PC-9 (cell line): ENCODE measurements around the gene KIF5A. TPM values are rescaled to one million over a fixed set of nuclear protein-coding genes. Genes with fewer than 3 reads are reported as not detected.

ENCODE experiments used
- BruUV-seq: library from RNA; stranded (reverse); fragments of 400-500 nt; replicated peaks from 2 replicates; lab custom pipeline; 2021; lab: Mats Ljungman, UMichigan
- CTCF ChIA-PET: fragments of 300-600 bp; sonication (Branson Sonifier 250); formaldehyde crosslinking; loops from one replicate; lab custom pipeline; 2022; ENCODE audit warnings: antibody characterized with exemption; lab: Charles Lee
- POLR2A ChIA-PET: fragments of 300-600 bp; sonication (Branson Sonifier 250); formaldehyde crosslinking; loops from one replicate; lab custom pipeline; 2022; ENCODE audit warnings: antibody characterized with exemption; ENCODE audit not compliant: unreplicated experiment; lab: Charles Lee
- DNase-seq, 2 experiments: peaks; one replicate each; pipeline versions ENCODE4 v3.0.0 to v3.0.0-alpha.2; 2015 to 2022; ENCODE audit warnings: mixed read lengths in 1 of 2
- H2AFZ ChIP-seq: fragments of 200-600 bp; sonication (generic); 2 replicates; pipeline ENCODE4 v1.8.1; 2017; ENCODE audit warnings: antibody characterized with exemption
- H3F3A ChIP-seq: fragments of 200-600 bp; sonication (generic); 2 replicates; pipeline ENCODE4 v1.8.1; 2017; ENCODE audit warnings: antibody characterized with exemption, mild to moderate bottlenecking, low read depth; ENCODE audit not compliant: insufficient read depth
- H3K27ac ChIP-seq: fragments of 200-600 bp; sonication (generic); 2 replicates; pipeline ENCODE4 v1.6.1; 2016; ENCODE audit warnings: mixed run types
- H3K27me3 ChIP-seq: fragments of 200-600 bp; sonication (generic); 2 replicates; pipeline ENCODE4 v1.6.1; 2016; ENCODE audit warnings: low read depth, mixed run types; ENCODE audit not compliant: insufficient read depth
- H3K36me3 ChIP-seq: fragments of 200-600 bp; sonication (generic); 2 replicates; pipeline ENCODE4 v1.6.1; 2016; ENCODE audit warnings: low read depth, mixed run types
- H3K4me1 ChIP-seq: fragments of 200-600 bp; sonication (generic); replicated peaks from 2 replicates; pipeline ENCODE4 v1.6.1; 2016; ENCODE audit warnings: mixed run types; ENCODE audit not compliant: insufficient read depth
- H3K4me2 ChIP-seq: fragments of 200-600 bp; sonication (generic); 2 replicates; pipeline ENCODE4 v1.6.1; 2017; ENCODE audit warnings: mixed run types
- H3K4me3 ChIP-seq: fragments of 200-600 bp; sonication (generic); 2 replicates; pipeline ENCODE4 v1.6.1; 2016; ENCODE audit warnings: mixed run types
- H3K79me2 ChIP-seq: fragments of 200-600 bp; sonication (generic); 2 replicates; pipeline ENCODE4 v1.6.1; 2017; ENCODE audit warnings: low read depth, mixed run types
- H3K9me2 ChIP-seq: fragments of 200-600 bp; sonication (generic); 2 replicates; pipeline ENCODE4 v1.8.1; 2017; ENCODE audit warnings: mild to moderate bottlenecking; ENCODE audit not compliant: insufficient read depth
- H3K9me3 ChIP-seq: fragments of 200-600 bp; sonication (generic); 2 replicates; pipeline ENCODE4 v1.8.1; 2016; ENCODE audit warnings: low read depth; ENCODE audit not compliant: insufficient read depth
- H4K20me1 ChIP-seq: fragments of 200-600 bp; sonication (generic); 2 replicates; pipeline ENCODE4 v1.8.1; 2017; ENCODE audit not compliant: insufficient read depth
- CTCF ChIP-seq: fragments of 200-600 bp; sonication (generic); conservative IDR thresholded peaks from 2 replicates; pipeline ENCODE4 v1.6.1; 2017; ENCODE audit warnings: mixed run types, antibody characterized with exemption, mild to moderate bottlenecking, moderate library complexity
- EZH2 ChIP-seq: fragments of 200-600 bp; sonication (generic); IDR thresholded peaks from 2 replicates; pipeline ENCODE4 v1.8.0; 2017; ENCODE audit warnings: antibody characterized with exemption, low read depth
- intact Hi-C: fragments of 100-400 bp; cut with micrococcal nuclease; formaldehyde crosslinking; loops from one replicate; pipeline ENCODE4 v1.10.0; 2022; ENCODE audit not compliant: unreplicated experiment
- total RNA-seq: library from RNA; stranded (reverse); gene quantifications from 2 replicates; pipeline ENCODE4 v1.2.3, GENCODE V29; 2021

KIF5A gene
- total RNA-seq, 1 experiment from 2014 or later = 0.07 TPM

GRCh38 chr12:57541001-57541400 is 8.8 kb upstream of the KIF5A start:
- DNase-seq = no peak
- H2AFZ ChIP-seq = no peak overlapping the region
- no peaks in the 10 kb centered on the region for H3K9me2 ChIP-seq
- POLR2A ChIA-PET = interaction anchor here (0.6 kb wide), 1 partner anchor 327 kb away, joined by 3 read pairs; no protein-coding TSS in a partner anchor
- H3K27me3 ChIP-seq = no peaks in the 10 kb centered on the region
- CTCF ChIA-PET = no interaction called here
- intact Hi-C loops = no loop called here
- peaks cover 9% of the 10 kb centered on the region; the same call in 1 of the 2 replicates for H3F3A ChIP-seq
- peaks cover 20% of the 10 kb centered on the region for H3K79me2 ChIP-seq
- no peak for TF ChIP-seq CTCF
- no peak for TF ChIP-seq EZH2
- H3K4me1 ChIP-seq = peaks cover 8% of the 10 kb centered on the region
- no TSS peak for BruUV-seq
- H3K27ac ChIP-seq = no peak overlapping the region
- no peak overlapping the region for H3K4me2 ChIP-seq
- peaks cover 7% of the 10 kb centered on the region for H3K36me3 ChIP-seq
- peaks cover 10% of the 10 kb centered on the region; the same call in 1 of the 2 replicates for H4K20me1 ChIP-seq
- H3K9me3 ChIP-seq = no peaks in the 10 kb centered on the region
- no peak overlapping the region for H3K4me3 ChIP-seq

GRCh38 chr12:57541717-57542116 is 8.1 kb upstream of the KIF5A start:
- BruUV-seq = no TSS peak
- ChIA-PET POLR2A (no interaction called here), CTCF (no interaction called here)
- Histone ChIP-seq H3K9me2 (no peaks in the 10 kb centered on the region), H2AFZ (no peak overlapping the region), H3F3A (peaks cover 9% of the 10 kb centered on the region; the same call in 1 of the 2 replicates), H3K79me2 (peaks cover 27% of the 10 kb centered on the region), H3K4me3 (no peak overlapping the region), H4K20me1 (peaks cover 10% of the 10 kb centered on the region; the same call in 1 of the 2 replicates), H3K9me3 (no peaks in the 10 kb centered on the region), H3K4me2 (no peak overlapping the region), H3K36me3 (peaks cover 7% of the 10 kb centered on the region), H3K4me1 (peaks cover 9% of the 10 kb centered on the region), H3K27me3 (no peaks in the 10 kb centered on the region), H3K27ac (no peak overlapping the region)
- TF ChIP-seq EZH2 = no peak
- TF ChIP-seq CTCF = no peak
- intact Hi-C loops = no loop called here
- DNase-seq = no peak

- CTCF ChIA-PET = no interaction called here
- no peak for DNase-seq
- no TSS peak for BruUV-seq
Observed at GRCh38 chr12:57543581-57543980, 6.3 kb upstream of the KIF5A start.

More at GRCh38 chr12:57543581-57543980, 6.3 kb upstream of the KIF5A start:
- TF ChIP-seq CTCF = no peak
- no peak for TF ChIP-seq EZH2
- H3K9me2 ChIP-seq = no peaks in the 10 kb centered on the region
- POLR2A ChIA-PET = no interaction called here
- no peaks in the 10 kb centered on the region for H3K27me3 ChIP-seq
- H3F3A ChIP-seq = peaks cover 13% of the 10 kb centered on the region; the same call in 1 of the 2 replicates
- H3K79me2 ChIP-seq = peaks cover 29% of the 10 kb centered on the region
- H3K9me3 ChIP-seq = no peaks in the 10 kb centered on the region
- peaks cover 9% of the 10 kb centered on the region for H3K4me1 ChIP-seq
- H4K20me1 ChIP-seq = peaks cover 10% of the 10 kb centered on the region; the same call in 1 of the 2 replicates
- no peak overlapping the region for H3K4me3 ChIP-seq
- intact Hi-C loops = no loop called here
- H3K4me2 ChIP-seq = no peak overlapping the region
- peaks cover 7% of the 10 kb centered on the region for H3K36me3 ChIP-seq
- no peak overlapping the region for H2AFZ ChIP-seq
- H3K27ac ChIP-seq = no peak overlapping the region
